H9 (cell line): ENCODE results near the gene GHRL. TPM values are rescaled to one million over a fixed set of nuclear protein-coding genes. Genes with fewer than 3 reads are reported as not detected.

Source experiments
- DNase-seq: peaks from one replicate; pipeline ENCODE4 v3.0.0-alpha.2; 2017
- H2AFZ ChIP-seq: one replicate; pipeline ENCODE4 v1.6.1; 2013; ENCODE audit warnings: mild to moderate bottlenecking, low read length, control low read depth, moderate library complexity
- H2AK5ac ChIP-seq: 2 replicates; pipeline ENCODE4 v1.6.1; 2013; ENCODE audit warnings: low read length, control low read depth, mixed read lengths; ENCODE audit not compliant: insufficient read length
- H2BK120ac ChIP-seq: one replicate; pipeline ENCODE4 v1.6.1; 2013; ENCODE audit warnings: low read depth, mild to moderate bottlenecking, low read length, control low read depth, inconsistent platforms; ENCODE audit not compliant: poor library complexity, severe bottlenecking
- H2BK12ac ChIP-seq: 2 replicates; pipeline ENCODE4 v1.6.1; 2013; ENCODE audit warnings: low read length, control low read depth, mixed read lengths, low read depth; ENCODE audit not compliant: insufficient read length
- H2BK15ac ChIP-seq: 2 replicates; pipeline ENCODE4 v1.6.1; 2013; ENCODE audit warnings: low read depth, low read length, control low read depth
- H2BK20ac ChIP-seq: one replicate; pipeline ENCODE4 v1.6.1; 2013; ENCODE audit warnings: low read depth, mild to moderate bottlenecking, low read length, control low read depth, inconsistent platforms; ENCODE audit not compliant: poor library complexity, severe bottlenecking
- H2BK5ac ChIP-seq: 2 replicates; pipeline ENCODE4 v1.6.1; 2013; ENCODE audit warnings: low read length, control low read depth, mixed read lengths; ENCODE audit not compliant: insufficient read length
- H3K14ac ChIP-seq: 2 replicates; pipeline ENCODE4 v1.6.1; 2013; ENCODE audit warnings: low read length, control low read depth; ENCODE audit not compliant: insufficient read depth
- H3K18ac ChIP-seq: 2 replicates; pipeline ENCODE4 v1.6.1; 2013; ENCODE audit warnings: low read depth, mild to moderate bottlenecking, mixed read lengths, low read length, control low read depth; ENCODE audit not compliant: insufficient read length
- H3K23ac ChIP-seq: 2 replicates; pipeline ENCODE4 v1.6.1; 2013; ENCODE audit warnings: low read length, control low read depth, mixed read lengths, low read depth; ENCODE audit not compliant: insufficient read length
- H3K23me2 ChIP-seq: 2 replicates; pipeline ENCODE4 v1.6.1; 2013; ENCODE audit warnings: low read depth, mild to moderate bottlenecking, mixed read lengths, low read length, control low read depth; ENCODE audit not compliant: insufficient read length, poor library complexity, severe bottlenecking
- H3K27ac ChIP-seq: 2 replicates; pipeline ENCODE4 v1.5.1; 2013; ENCODE audit warnings: low read length, control low read depth, mixed read lengths, low read depth; ENCODE audit not compliant: insufficient read length
- H3K27me3 ChIP-seq: 2 replicates; pipeline ENCODE4 v1.6.1; 2013; ENCODE audit warnings: low read length, control low read depth, inconsistent platforms; ENCODE audit not compliant: insufficient read depth
- H3K4ac ChIP-seq: 2 replicates; pipeline ENCODE4 v1.6.1; 2013; ENCODE audit warnings: low read depth, mild to moderate bottlenecking, control low read depth, inconsistent platforms, low read length, moderate library complexity
- H3K4me1 ChIP-seq: 2 replicates; pipeline ENCODE4 v1.6.1; 2013; ENCODE audit warnings: low read length, control low read depth, inconsistent platforms; ENCODE audit not compliant: insufficient read depth
- H3K4me2 ChIP-seq: 2 replicates; pipeline ENCODE4 v1.6.1; 2013; ENCODE audit warnings: low read length, control low read depth, mixed read lengths; ENCODE audit not compliant: insufficient read length, insufficient read depth
- H3K56ac ChIP-seq: 2 replicates; pipeline ENCODE4 v1.6.1; 2013; ENCODE audit warnings: low read depth, mild to moderate bottlenecking, mixed read lengths, low read length, control low read depth; ENCODE audit not compliant: insufficient read length
- H3K79me1 ChIP-seq: 2 replicates; pipeline ENCODE4 v1.6.1; 2013; ENCODE audit warnings: low read depth, mild to moderate bottlenecking, moderate library complexity, low read length, control low read depth, inconsistent platforms; ENCODE audit not compliant: insufficient read depth, poor library complexity, severe bottlenecking
- H3K79me2 ChIP-seq: 2 replicates; pipeline ENCODE4 v1.6.1; 2013; ENCODE audit warnings: low read length, control low read depth, inconsistent platforms; ENCODE audit not compliant: insufficient read depth
- H3K9ac ChIP-seq: 2 replicates; pipeline ENCODE4 v1.6.1; 2013; ENCODE audit warnings: low read length, control low read depth, mixed read lengths; ENCODE audit not compliant: insufficient read length; ENCODE audit errors: extremely low read depth
- H3K9me3 ChIP-seq: one replicate; pipeline ENCODE4 v1.6.1; 2013; ENCODE audit warnings: low read depth, low read length, inconsistent platforms; ENCODE audit not compliant: control insufficient read depth
- H3T11ph ChIP-seq: one replicate; pipeline ENCODE4 v1.6.1; 2013; ENCODE audit warnings: mild to moderate bottlenecking, low read length, control low read depth, inconsistent platforms
- H4K20me1 ChIP-seq: one replicate; pipeline ENCODE4 v1.6.1; 2013; ENCODE audit not compliant: control insufficient read depth, insufficient read length, insufficient read depth
- H4K5ac ChIP-seq: 2 replicates; pipeline ENCODE4 v1.6.1; 2013; ENCODE audit warnings: low read depth, mild to moderate bottlenecking, mixed read lengths, low read length, control low read depth; ENCODE audit not compliant: insufficient read length
- H4K8ac ChIP-seq: replicated peaks from 2 replicates; pipeline ENCODE4 v1.6.1; 2013; ENCODE audit warnings: low read length, control low read depth, mixed read lengths, low read depth; ENCODE audit not compliant: insufficient read length
- H4K91ac ChIP-seq: 2 replicates; pipeline ENCODE4 v1.6.1; 2013; ENCODE audit warnings: low read depth, mild to moderate bottlenecking, moderate library complexity, mixed read lengths, low read length, control low read depth; ENCODE audit not compliant: insufficient read length
- H3K27ac Mint-ChIP-seq, 3 experiments: 2 replicates in 2 of 3; 3 replicates in 1 of 3; pipeline ENCODE4 v1.8.0; 2020 to 2021; ENCODE audit warnings: mixed read lengths in 3 of 3, mild to moderate bottlenecking in 1 of 3, moderate library complexity in 1 of 3
- H3K27me3 Mint-ChIP-seq: 2 replicates; pipeline ENCODE4 v1.8.0; 2021; ENCODE audit warnings: low read depth, mild to moderate bottlenecking, moderate library complexity, mixed read lengths
- H3K36me3 Mint-ChIP-seq, 3 experiments: 2 replicates in 2 of 3; 3 replicates in 1 of 3; pipeline ENCODE4 v1.8.0; 2020 to 2021; ENCODE audit warnings: low read depth in 3 of 3, mixed read lengths in 3 of 3; ENCODE audit not compliant: insufficient read depth in 1 of 3
- H3K4me1 Mint-ChIP-seq, 2 experiments: 2 replicates each; pipeline ENCODE4 v1.8.0; 2020; ENCODE audit warnings: mixed read lengths in 2 of 2
- H3K4me3 Mint-ChIP-seq, 2 experiments: 2 replicates in 1 of 2; 3 replicates in 1 of 2; pipeline ENCODE4 v1.8.0; 2020 to 2021; ENCODE audit warnings: mild to moderate bottlenecking in 2 of 2, mixed read lengths in 2 of 2, moderate library complexity in 1 of 2
- H3K9me3 Mint-ChIP-seq, 2 experiments: 2 replicates in 1 of 2; 3 replicates in 1 of 2; pipeline ENCODE4 v1.8.0; 2020; ENCODE audit warnings: mild to moderate bottlenecking in 2 of 2, mixed read lengths in 2 of 2, moderate library complexity in 1 of 2
- CTCF ChIP-seq: fragments of 200-600 bp; sonication (generic); conservative IDR thresholded peaks from 3 replicates; pipeline ENCODE4 v1.8.0; 2021; ENCODE audit warnings: antibody characterized with exemption, mild to moderate bottlenecking
- WGBS: extraction: QIAGEN DNeasy Blood & Tissue Kit; methylation state at CpG from one replicate; pipeline ENCODE4 v1.1.7; 2013; ENCODE audit warnings: missing lambda C conversion rate, low lambda C conversion rate, mixed read lengths; ENCODE audit not compliant: insufficient read length; ENCODE audit errors: extremely low coverage; 5-methylcytosine and 5-hydroxymethylcytosine counted together
- total RNA-seq: library from RNA; stranded (reverse); gene quantifications from 2 replicates; pipeline ENCODE4 v1.2.1, GENCODE V29; 2021

The GHRL gene
- total RNA-seq, 1 experiment from 2014 or later, result 1.3 TPM

GRCh38 chr3:10294030-10294586 lies 1.4 kb upstream of the GHRL start:
- H3K4me3 Mint-ChIP-seq, result no peak overlapping the region
- no peak overlapping the region for H3K56ac ChIP-seq
- peaks cover 15 to 38% (median 28%) of the 10 kb centered on the region in 3 experiments; a peak in 6 of 7 replicates for H3K36me3 Mint-ChIP-seq
- no peaks in the 10 kb centered on the region for H4K20me1 ChIP-seq
- H3K4me2 ChIP-seq, result no peak overlapping the region
- H2AFZ ChIP-seq, result no peak overlapping the region
- TF ChIP-seq CTCF, result no peak
- no peak for DNase-seq
- no peaks in the 10 kb centered on the region for H3K4me1 ChIP-seq
- 0 out of 4 replicates have a peak, but pooled peaks cover 0 to 4% of the 10 kb centered on the region in 2 experiments for H3K4me1 Mint-ChIP-seq
- no peak overlapping the region for H3K23ac ChIP-seq
- H3K9ac ChIP-seq, result no peak overlapping the region
- no peak overlapping the region for H4K8ac ChIP-seq
- no peaks in the 10 kb centered on the region for H3K9me3 ChIP-seq
- H3K79me2 ChIP-seq, result no peaks in the 10 kb centered on the region
- no peak overlapping the region for H3T11ph ChIP-seq
- no peak overlapping the region for H2AK5ac ChIP-seq
- no peak overlapping the region for H2BK5ac ChIP-seq
- H3K79me1 ChIP-seq, result no peaks in the 10 kb centered on the region
- H3K18ac ChIP-seq, result no peak overlapping the region
- no peaks in the 10 kb centered on the region for H3K27me3 ChIP-seq
- H2BK20ac ChIP-seq, result no peak overlapping the region
- H3K23me2 ChIP-seq, result no peaks in the 10 kb centered on the region
- WGBS, result no CpG with 5 or more reads among the region's 12 CpGs
- no peak overlapping the region for H2BK15ac ChIP-seq
- no peak overlapping the region for H3K4ac ChIP-seq
- H4K91ac ChIP-seq, result no peak overlapping the region
- H2BK120ac ChIP-seq, result no peak overlapping the region
- H3K14ac ChIP-seq, result no peak overlapping the region
- peak overlapping the region in 1 of 3 experiments; percentile 11; a peak in 1 of 7 replicates for H3K27ac Mint-ChIP-seq
- no peaks in the 10 kb centered on the region for H3K27me3 Mint-ChIP-seq
- no peak overlapping the region for H3K27ac ChIP-seq
- H3K9me3 Mint-ChIP-seq, result no peaks in the 10 kb centered on the region
- no peak overlapping the region for H4K5ac ChIP-seq
- H2BK12ac ChIP-seq, result no peak overlapping the region
